ENCODE data around the gene CACNA1G.

Gene CACNA1G

DNA sequence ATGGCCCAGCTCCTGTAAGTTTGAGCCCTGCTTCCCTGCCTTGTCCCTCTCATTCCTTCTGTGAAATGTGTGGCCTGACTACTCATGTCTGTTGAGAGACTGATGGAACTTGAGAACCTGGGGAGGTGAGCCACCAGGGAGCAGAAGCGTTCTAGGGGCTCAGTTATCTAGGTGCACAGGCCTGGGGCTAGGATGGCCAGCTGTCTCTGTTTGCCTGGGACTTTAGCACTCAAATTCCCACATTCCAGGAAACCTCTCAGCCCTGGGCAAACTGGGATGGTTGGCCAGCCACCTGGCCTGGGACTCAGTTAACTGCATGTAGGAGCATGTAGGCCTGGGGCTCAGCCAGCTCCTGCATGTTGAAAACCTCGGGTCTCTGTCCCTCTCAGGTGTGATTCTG is 37.3 kb upstream of the CACNA1G start:
- Histone ChIP-seq H2AFZ (ENCODE audit: low read depth, low read length) (no peak overlapping the region), H3K27me3 (ENCODE audit: insufficient read depth, low read length) (peaks cover 18% of the 10 kb centered on the region), H3K36me3 (ENCODE audit: insufficient read depth, low read length) (no peaks in the 10 kb centered on the region), H3K4me1 (ENCODE audit: insufficient read depth, low read length) (no peaks in the 10 kb centered on the region), H3K4me3 (ENCODE audit: low read length) (no peak overlapping the region), H3K9me3 (ENCODE audit: low read length) (no peaks in the 10 kb centered on the region)

DNA sequence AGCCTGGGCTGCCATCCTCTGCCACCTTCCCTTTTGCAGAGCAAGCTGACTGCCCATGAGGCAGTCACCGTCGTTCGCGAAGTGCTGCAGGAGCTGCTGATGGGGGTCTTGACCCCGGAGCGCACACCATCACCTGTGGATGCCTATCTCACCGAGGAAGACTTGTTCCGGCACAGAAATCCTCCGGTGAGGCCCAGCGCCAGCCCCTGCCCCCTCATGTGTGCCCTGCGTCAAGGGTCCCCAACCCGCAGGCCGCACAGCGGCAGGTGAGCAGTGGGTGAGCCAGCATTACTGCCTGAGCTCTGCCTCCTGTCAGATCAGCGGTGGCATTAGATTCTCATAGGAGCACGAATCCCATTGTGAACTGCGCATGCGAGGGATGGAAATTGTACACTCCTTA is 35.7 kb upstream of the CACNA1G start:
- Histone ChIP-seq H3K4me3 (ENCODE audit: low read length) (no peak overlapping the region), H3K27me3 (ENCODE audit: insufficient read depth, low read length) (peaks cover 21% of the 10 kb centered on the region), H3K36me3 (ENCODE audit: insufficient read depth, low read length) (no peaks in the 10 kb centered on the region), H2AFZ (ENCODE audit: low read depth, low read length) (no peak overlapping the region), H3K4me1 (ENCODE audit: insufficient read depth, low read length) (no peaks in the 10 kb centered on the region), H3K9me3 (ENCODE audit: low read length) (no peaks in the 10 kb centered on the region)

DNA sequence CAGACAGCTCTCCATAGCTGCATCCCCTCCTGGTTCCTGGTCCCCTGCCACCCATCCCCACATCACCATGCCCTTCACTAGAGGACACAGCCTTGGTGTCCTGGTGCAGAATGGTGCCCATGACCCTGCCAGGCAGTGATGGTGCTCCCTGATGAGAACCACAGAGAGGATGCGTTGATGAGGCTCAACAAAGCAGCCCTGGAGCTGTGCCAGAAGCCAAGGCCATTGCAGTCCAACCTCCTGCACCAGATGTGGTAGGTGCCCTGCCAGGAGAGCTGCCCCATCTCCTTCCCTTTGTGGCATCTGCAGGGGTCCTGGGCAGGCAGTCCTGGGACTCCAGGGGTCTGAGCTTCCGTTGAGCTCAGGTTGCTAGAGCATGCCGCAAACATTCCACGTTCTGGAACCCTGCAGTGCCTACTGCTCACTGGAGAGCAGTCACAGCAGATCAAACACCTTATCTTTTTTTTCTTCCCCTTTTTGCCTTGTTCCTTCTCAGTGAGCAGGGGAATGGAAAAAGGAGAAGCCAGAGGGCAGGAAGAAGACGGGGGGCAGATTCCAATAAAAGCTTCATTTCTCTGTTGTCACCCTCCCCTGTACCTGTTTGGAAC is 33.3 kb upstream of the CACNA1G start:
- Histone ChIP-seq H3K9me3 (ENCODE audit: low read length) (no peaks in the 10 kb centered on the region), H3K4me3 (ENCODE audit: low read length) (no peak overlapping the region), H2AFZ (ENCODE audit: low read depth, low read length) (no peak overlapping the region), H3K27me3 (ENCODE audit: insufficient read depth, low read length) (peaks cover 26% of the 10 kb centered on the region), H3K36me3 (ENCODE audit: insufficient read depth, low read length) (no peaks in the 10 kb centered on the region), H3K4me1 (ENCODE audit: insufficient read depth, low read length) (no peaks in the 10 kb centered on the region)

DNA sequence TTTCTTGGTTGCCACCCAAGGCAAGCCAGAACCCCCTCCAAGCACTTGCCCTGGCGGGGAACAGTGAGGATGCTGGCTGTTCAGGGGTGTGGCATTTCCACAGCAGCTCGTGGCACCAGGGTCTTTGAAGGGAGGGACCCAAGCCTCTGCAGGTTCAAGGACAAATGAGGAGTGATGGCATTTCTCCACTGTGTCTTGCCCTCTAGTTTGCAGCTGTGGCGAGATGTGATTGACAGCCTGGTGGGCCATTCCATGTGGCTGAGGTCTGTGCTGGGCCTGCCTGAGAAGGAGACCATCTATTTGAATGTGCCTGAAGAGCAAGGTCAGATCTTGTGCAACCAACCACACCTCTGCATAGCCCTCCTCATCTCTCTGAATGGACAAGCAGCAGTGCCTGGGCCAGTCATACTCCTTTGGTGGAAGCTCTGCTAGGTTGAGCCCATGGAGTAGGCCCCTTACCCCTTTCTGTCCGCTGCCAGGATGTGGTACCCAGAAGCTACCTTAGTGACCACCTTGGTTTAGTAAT is 32.5 kb upstream of the CACNA1G start:
- Histone ChIP-seq H3K4me1 (ENCODE audit: insufficient read depth, low read length) (peaks cover 6% of the 10 kb centered on the region), H3K9me3 (ENCODE audit: low read length) (no peaks in the 10 kb centered on the region), H3K36me3 (ENCODE audit: insufficient read depth, low read length) (no peaks in the 10 kb centered on the region), H3K4me3 (ENCODE audit: low read length) (no peak overlapping the region), H3K27me3 (ENCODE audit: insufficient read depth, low read length) (peaks cover 34% of the 10 kb centered on the region), H2AFZ (ENCODE audit: low read depth, low read length) (no peak overlapping the region)

DNA sequence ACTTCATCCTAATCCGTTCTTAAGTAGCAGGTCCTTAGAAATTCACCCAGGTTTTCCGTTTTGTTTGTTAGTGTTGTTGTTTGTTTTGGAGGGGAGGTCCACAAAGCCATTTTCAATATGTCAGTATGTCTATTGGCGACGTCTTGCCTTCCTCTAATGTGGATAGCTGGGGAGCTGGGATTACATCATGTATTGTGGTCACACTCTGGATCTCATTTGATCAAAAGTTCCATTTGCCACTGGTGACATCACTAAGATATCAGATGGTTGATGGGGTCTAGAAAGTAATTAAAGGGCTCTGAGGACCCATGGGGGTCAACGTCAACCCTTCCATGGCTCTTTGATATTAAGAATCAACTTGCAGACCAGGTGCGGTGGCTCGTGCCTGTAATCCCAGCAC is 30.7 kb upstream of the CACNA1G start:
- no peaks in the 10 kb centered on the region for H3K36me3 ChIP-seq (ENCODE audit: insufficient read depth, low read length)
- H3K27me3 ChIP-seq (ENCODE audit: insufficient read depth, low read length) = peaks cover 52% of the 10 kb centered on the region
- no peaks in the 10 kb centered on the region for H3K9me3 ChIP-seq (ENCODE audit: low read length)
- no peak overlapping the region for H2AFZ ChIP-seq (ENCODE audit: low read depth, low read length)
- no peak overlapping the region for H3K4me3 ChIP-seq (ENCODE audit: low read length)
- H3K4me1 ChIP-seq (ENCODE audit: insufficient read depth, low read length) = peaks cover 15% of the 10 kb centered on the region

DNA sequence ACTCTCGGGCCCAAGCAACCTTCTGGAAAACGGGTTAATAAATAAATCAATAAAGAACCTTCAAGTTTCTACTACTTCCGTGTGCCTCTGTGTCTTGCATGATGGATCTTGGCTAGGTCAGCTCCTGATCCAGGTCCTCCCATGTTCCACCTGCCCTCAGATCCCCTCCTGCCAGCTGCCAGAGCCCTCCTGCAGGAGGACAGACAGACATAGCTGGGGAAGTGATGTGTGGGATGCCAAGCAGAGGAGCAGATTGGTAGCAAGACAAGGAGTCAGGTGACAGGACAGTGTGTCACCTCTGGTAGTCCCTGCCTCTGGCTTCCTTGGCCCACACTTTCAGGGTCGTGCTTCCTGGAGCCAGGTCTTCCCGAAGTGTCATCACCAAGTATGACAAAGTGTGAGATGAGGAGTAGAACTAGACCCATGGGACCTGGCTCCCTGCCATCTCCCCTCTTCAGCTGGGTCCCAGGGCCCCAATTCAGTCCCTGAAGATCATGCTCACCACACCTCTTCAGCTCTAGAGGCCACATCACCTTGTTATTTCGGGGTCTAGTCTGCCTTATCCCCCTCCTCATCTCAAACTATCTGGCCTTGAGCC is 29.0 kb upstream of the CACNA1G start:
- no peak overlapping the region for H2AFZ ChIP-seq (ENCODE audit: low read depth, low read length)
- no peaks in the 10 kb centered on the region for H3K9me3 ChIP-seq (ENCODE audit: low read length)
- no peak overlapping the region for H3K4me3 ChIP-seq (ENCODE audit: low read length)
- H3K27me3 ChIP-seq (ENCODE audit: insufficient read depth, low read length) = peaks cover 65% of the 10 kb centered on the region
- H3K4me1 ChIP-seq (ENCODE audit: insufficient read depth, low read length) = peaks cover 15% of the 10 kb centered on the region
- no peaks in the 10 kb centered on the region for H3K36me3 ChIP-seq (ENCODE audit: insufficient read depth, low read length)

DNA sequence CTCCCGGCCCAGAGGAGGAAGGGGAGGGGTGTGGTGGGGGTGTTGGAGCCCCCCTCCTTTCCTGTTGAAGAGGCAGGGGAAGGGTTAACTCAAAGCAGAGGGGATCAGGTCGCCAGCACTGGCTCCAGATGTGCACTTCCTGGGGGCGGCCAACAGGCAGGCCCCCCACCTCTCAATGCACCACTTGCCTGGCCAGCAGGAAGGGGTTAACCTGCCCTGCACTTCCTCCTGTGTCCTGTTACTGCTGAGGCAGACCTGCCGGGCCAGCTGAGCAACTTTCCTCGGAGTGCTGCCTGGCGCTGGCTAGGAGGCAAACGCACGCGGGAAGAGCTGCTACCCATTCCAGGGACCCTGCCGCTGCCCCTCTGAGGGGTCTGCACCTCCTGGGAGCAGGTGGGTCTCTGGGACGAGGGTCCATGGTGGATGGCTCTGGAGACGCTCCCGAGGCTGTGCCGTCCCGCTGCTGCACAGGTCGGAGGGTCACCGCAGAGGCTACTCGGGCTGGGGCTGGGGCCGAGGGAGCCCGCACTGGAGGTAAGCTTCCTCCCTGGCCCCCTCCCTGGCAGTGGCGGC is 28.0 kb upstream of the CACNA1G start, which contains the start of gene EPN3:
EPN3 (plus strand) TSS at position 284 of the 573 bp plus-strand sequence. CDS start 3,822 bp downstream, outside the sequence.
- no peaks in the 10 kb centered on the region for H3K36me3 ChIP-seq (ENCODE audit: insufficient read depth, low read length)
- H3K9me3 ChIP-seq (ENCODE audit: low read length) = no peaks in the 10 kb centered on the region
- H3K4me1 ChIP-seq (ENCODE audit: insufficient read depth, low read length) = peaks cover 15% of the 10 kb centered on the region
- H3K4me3 ChIP-seq (ENCODE audit: low read length) = no peak within 1 kb of the TSS
- H3K27me3 ChIP-seq (ENCODE audit: insufficient read depth, low read length) = peaks cover 66% of the 10 kb centered on the region
- no peak within 1 kb of the TSS for H2AFZ ChIP-seq (ENCODE audit: low read depth, low read length)

DNA sequence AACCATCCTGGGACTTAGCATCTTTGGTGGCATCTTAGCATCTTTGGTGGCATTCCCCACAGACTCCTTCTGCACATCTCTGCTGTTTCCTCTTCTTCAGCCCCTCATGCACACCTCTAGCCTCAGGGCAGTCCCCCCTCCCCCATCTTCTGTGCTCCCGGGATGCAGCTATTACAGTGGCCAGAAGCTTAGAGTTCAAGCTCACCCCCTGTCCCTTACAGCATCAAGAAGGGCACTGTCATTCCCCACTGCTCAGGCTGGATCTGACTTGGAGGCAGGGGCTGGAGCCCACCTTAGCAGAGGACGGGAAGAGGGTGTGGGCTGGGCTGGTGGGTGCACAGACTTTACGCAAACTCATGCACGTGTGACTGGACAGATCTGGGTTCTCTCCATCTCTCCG is 27.3 kb upstream of the CACNA1G start:
- Histone ChIP-seq H3K9me3 (ENCODE audit: low read length) (no peaks in the 10 kb centered on the region), H3K4me1 (ENCODE audit: insufficient read depth, low read length) (peaks cover 17% of the 10 kb centered on the region), H3K4me3 (ENCODE audit: low read length) (no peak overlapping the region), H3K36me3 (ENCODE audit: insufficient read depth, low read length) (no peaks in the 10 kb centered on the region), H2AFZ (ENCODE audit: low read depth, low read length) (no peak overlapping the region), H3K27me3 (ENCODE audit: insufficient read depth, low read length) (peaks cover 60% of the 10 kb centered on the region)

DNA sequence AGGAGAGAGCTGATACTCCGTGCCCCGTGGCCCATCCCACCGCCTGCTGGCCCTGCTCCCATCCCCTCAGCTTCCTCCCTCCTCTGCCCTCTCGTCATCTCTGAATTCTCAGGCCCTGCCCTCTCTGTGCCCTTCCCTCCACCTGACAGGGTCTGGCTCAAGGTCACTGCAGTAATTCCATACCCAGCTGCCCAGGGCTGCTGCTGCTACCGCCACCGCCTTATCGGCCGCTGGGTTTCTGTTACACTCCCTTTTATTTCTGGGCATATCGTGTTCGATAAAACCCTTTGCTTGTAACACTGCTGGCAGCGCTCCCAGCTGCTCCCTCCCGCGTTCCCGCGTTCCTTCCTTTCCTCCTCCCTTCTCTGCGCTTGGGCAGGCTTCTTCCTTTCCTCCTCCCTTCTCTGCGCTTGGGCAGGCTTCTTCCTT is 26.8 kb upstream of the CACNA1G start:
- H3K4me1 ChIP-seq (ENCODE audit: insufficient read depth, low read length) = peaks cover 23% of the 10 kb centered on the region
- no peaks in the 10 kb centered on the region for H3K36me3 ChIP-seq (ENCODE audit: insufficient read depth, low read length)
- no peak overlapping the region for H3K4me3 ChIP-seq (ENCODE audit: low read length)
- no peak overlapping the region for H2AFZ ChIP-seq (ENCODE audit: low read depth, low read length)
- no peaks in the 10 kb centered on the region for H3K9me3 ChIP-seq (ENCODE audit: low read length)
- peaks cover 59% of the 10 kb centered on the region for H3K27me3 ChIP-seq (ENCODE audit: insufficient read depth, low read length)

DNA sequence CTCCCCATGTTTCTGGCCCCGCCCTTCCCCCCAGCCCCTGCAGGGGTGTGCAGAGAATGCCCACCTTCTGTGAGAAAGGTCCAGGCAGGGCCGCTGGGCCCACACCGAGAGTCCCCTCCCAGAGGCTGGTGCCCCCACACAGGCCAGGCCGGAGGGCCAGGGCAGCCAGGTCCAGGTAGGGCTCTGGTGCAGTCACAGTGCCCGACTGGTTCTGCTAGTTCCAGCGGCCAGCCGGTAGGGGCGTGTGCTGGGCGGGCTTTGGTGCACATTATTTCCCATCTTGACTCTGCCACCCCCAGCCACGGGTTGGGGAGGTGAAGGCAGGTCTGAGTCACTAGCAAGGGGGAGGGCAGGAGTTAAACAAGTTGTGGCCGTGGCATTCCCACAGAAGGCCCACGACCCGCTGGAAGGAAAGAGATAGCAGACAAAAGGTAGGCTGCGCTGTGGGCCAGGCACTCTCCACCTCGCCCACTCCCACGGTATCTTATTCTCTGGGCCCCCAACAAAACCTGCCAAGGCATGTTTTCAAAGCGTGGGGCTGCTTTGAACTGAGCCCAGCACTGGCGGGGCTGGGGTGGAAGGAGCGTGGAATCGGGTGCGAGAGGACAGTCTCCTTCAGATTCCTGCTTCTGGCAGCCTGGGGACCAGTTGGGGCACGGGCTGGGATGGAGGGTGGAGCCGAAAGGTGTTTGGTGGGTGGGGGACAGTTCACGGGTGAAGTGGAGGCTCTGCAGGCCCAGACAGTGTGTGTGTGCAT is 26.1 kb upstream of the CACNA1G start:
- Histone ChIP-seq H2AFZ (ENCODE audit: low read depth, low read length) (no peak overlapping the region), H3K4me3 (ENCODE audit: low read length) (no peak overlapping the region), H3K36me3 (ENCODE audit: insufficient read depth, low read length) (no peaks in the 10 kb centered on the region), H3K9me3 (ENCODE audit: low read length) (no peaks in the 10 kb centered on the region), H3K27me3 (ENCODE audit: insufficient read depth, low read length) (peaks cover 56% of the 10 kb centered on the region), H3K4me1 (ENCODE audit: insufficient read depth, low read length) (peaks cover 27% of the 10 kb centered on the region)

DNA sequence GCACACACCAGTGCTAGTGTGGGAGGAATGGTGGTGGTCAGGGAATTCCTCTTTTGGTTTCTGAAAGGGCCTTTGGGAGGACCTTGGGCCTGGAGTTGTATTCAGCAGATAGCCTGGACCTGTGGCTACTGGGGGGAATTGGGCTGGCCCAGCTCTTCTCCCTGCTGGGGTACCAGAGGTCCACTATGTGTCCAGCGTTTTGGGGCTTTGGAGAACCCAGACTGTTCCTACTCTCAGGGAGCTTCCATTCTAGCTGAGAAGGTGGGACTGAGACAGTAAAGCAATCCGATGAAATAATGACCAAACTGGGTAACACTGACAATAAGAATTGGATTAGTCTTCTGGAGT is 25.6 kb upstream of the CACNA1G start:
- peaks cover 52% of the 10 kb centered on the region for H3K27me3 ChIP-seq (ENCODE audit: insufficient read depth, low read length)
- no peaks in the 10 kb centered on the region for H3K36me3 ChIP-seq (ENCODE audit: insufficient read depth, low read length)
- no peaks in the 10 kb centered on the region for H3K9me3 ChIP-seq (ENCODE audit: low read length)
- H3K4me1 ChIP-seq (ENCODE audit: insufficient read depth, low read length) = peaks cover 27% of the 10 kb centered on the region
- no peak overlapping the region for H2AFZ ChIP-seq (ENCODE audit: low read depth, low read length)
- no peak overlapping the region for H3K4me3 ChIP-seq (ENCODE audit: low read length)

DNA sequence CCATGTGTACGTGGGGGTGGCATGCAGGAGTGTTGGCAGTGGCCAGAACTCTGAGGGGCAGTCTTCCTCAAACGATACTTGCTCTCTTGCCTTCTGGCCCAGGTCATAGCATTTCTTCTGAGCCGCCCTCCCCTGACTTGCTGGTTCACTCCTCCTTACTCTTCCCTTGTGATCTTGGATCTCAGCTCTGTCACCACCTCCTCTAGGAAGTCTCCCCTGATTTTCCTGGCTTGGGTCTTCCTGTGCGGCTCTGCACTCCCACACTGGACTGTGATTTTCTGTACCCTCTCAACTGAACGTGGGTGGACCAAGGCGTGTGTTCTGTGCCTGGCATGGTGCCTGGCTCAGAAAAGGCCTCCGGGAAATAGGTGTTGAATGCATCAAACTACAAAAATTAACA is 25.1 kb upstream of the CACNA1G start:
- Histone ChIP-seq H3K4me3 (ENCODE audit: low read length) (no peak overlapping the region), H3K4me1 (ENCODE audit: insufficient read depth, low read length) (peaks cover 27% of the 10 kb centered on the region), H3K9me3 (ENCODE audit: low read length) (no peaks in the 10 kb centered on the region), H3K36me3 (ENCODE audit: insufficient read depth, low read length) (no peaks in the 10 kb centered on the region), H3K27me3 (ENCODE audit: insufficient read depth, low read length) (peaks cover 52% of the 10 kb centered on the region), H2AFZ (ENCODE audit: low read depth, low read length) (no peak overlapping the region)

All from neuron (in vitro differentiated cells).